HepG2 (cell line): ENCODE data around the gene E2F1. TPM values are rescaled to one million over a fixed set of nuclear protein-coding genes. Genes with fewer than 3 reads are reported as not detected.
"Not testable (repeated sequence)": the region's sequence is repeated elsewhere in the genome, so short reads cannot be mapped to it uniquely, and the experiment has no call there.

Experiments
- ATAC-seq: fragments of 200-7000 bp; cut with Tn5 transposase; 3 replicates; pipeline ENCODE4 v1.9.1; 2020; ENCODE audit warnings: mild to moderate bottlenecking, moderate library complexity
- BruUV-seq: library from RNA; stranded (reverse); fragments of 400-500 nt; replicated peaks from 2 replicates; lab custom pipeline; 2021; lab: Mats Ljungman, UMichigan
- CTCF ChIA-PET: fragments of 300-600 bp; formaldehyde crosslinking; extraction: SDS; loops from one replicate; lab custom pipeline; 2021; ENCODE audit warnings: low total read pairs, inconsistent platforms, low intra/inter-chr PET ratio; lab: Yijun Ruan, JAX
- POLR2A ChIA-PET: fragments of 350-600 bp; sonication (Branson Sonifier 250); formaldehyde crosslinking; loops from one replicate; lab custom pipeline; 2020; ENCODE audit warnings: antibody characterized with exemption, inconsistent platforms; lab: Yijun Ruan, JAX
- DNase-seq: peaks from one replicate; pipeline ENCODE4 v3.0.0-alpha.2; 2015; ENCODE audit warnings: low spot score
- FAIRE-seq: peaks from 3 replicates; lab custom pipeline; 2011; peaks lifted over from hg19 to GRCh38; lab: Jason Lieb, UNC
- H2AFZ ChIP-seq: one replicate; pipeline ENCODE4 v1.6.1; 2011; ENCODE audit warnings: low read length, inconsistent platforms
- H3K27ac ChIP-seq: fragments of 300-600 bp; 3 replicates; pipeline ENCODE4 v1.8.0; 2011; ENCODE audit warnings: mixed run types, mild to moderate bottlenecking, mixed read lengths, low read length, inconsistent platforms; ENCODE audit not compliant: insufficient read depth; ENCODE audit errors: extremely low read length
- H3K27me3 ChIP-seq, 2 experiments: fragments of 200-600 bp in 1 of 2; 2 replicates in 1 of 2; 3 replicates in 1 of 2; pipeline versions ENCODE4 v1.6.0 to v1.8.0; 2011; ENCODE audit warnings: low read length in 2 of 2, mild to moderate bottlenecking in 2 of 2, moderate library complexity in 2 of 2, inconsistent platforms in 1 of 2; ENCODE audit not compliant: insufficient read depth in 2 of 2, control insufficient read depth in 1 of 2
- H3K36me3 ChIP-seq, 2 experiments: fragments of 200-600 bp in 1 of 2; replicated peaks in 1 of 2; 2 replicates in 1 of 2; 3 replicates in 1 of 2; pipeline versions ENCODE4 v1.5.1 to v1.8.0; 2011; ENCODE audit warnings: low read length in 2 of 2, inconsistent platforms in 1 of 2; ENCODE audit not compliant: insufficient read depth in 2 of 2, control insufficient read depth in 1 of 2
- H3K4me1 ChIP-seq: 2 replicates; pipeline ENCODE4 v1.5.1; 2012; ENCODE audit warnings: low read length, inconsistent platforms; ENCODE audit not compliant: insufficient read depth
- H3K4me2 ChIP-seq: 2 replicates; pipeline ENCODE4 v1.6.0; 2011; ENCODE audit warnings: low read depth, low read length, inconsistent platforms
- H3K4me3 ChIP-seq, 3 experiments: fragments of 200-600 bp in 1 of 3; sonication (generic), shearing (Covaris generic) in 1 of 3; replicated peaks in 1 of 3; 2 replicates each; pipeline ENCODE4 v1.5.1; 2011 to 2016; ENCODE audit warnings: low read length in 3 of 3, inconsistent platforms in 2 of 3, low read depth in 2 of 3, mild to moderate bottlenecking in 2 of 3, control low read depth in 1 of 3, mixed read lengths in 1 of 3; ENCODE audit not compliant: insufficient read depth in 1 of 3
- H3K79me2 ChIP-seq: one replicate; pipeline ENCODE4 v1.6.1; 2011; ENCODE audit warnings: low read length, inconsistent platforms; ENCODE audit not compliant: insufficient read depth
- H3K9ac ChIP-seq: 2 replicates; pipeline ENCODE4 v1.6.0; 2011; ENCODE audit warnings: mild to moderate bottlenecking, low read depth, low read length, inconsistent platforms; ENCODE audit not compliant: insufficient read depth
- H3K9me3 ChIP-seq: 2 replicates; pipeline ENCODE4 v1.5.1; 2012; ENCODE audit warnings: mild to moderate bottlenecking, low read length
- H4K20me1 ChIP-seq: 2 replicates; pipeline ENCODE4 v1.6.0; 2011; ENCODE audit warnings: inconsistent platforms, mild to moderate bottlenecking, low read length, moderate library complexity; ENCODE audit not compliant: insufficient read depth
- CHD4 ChIP-seq: fragments of 200-600 bp; sonication (generic); IDR thresholded peaks from 2 replicates; pipeline ENCODE4 v1.7.0; 2017; ENCODE audit warnings: mild to moderate bottlenecking, low read length, borderline replicate concordance
- CREM ChIP-seq, 2 experiments: sonication (generic) in 1 of 2; formaldehyde crosslinking in 1 of 2; IDR thresholded peaks; 2 replicates each; pipeline versions ENCODE4 v1.4.0 to v1.6.1; 2016 to 2020; ENCODE audit warnings: antibody characterized with exemption in 1 of 2, mild to moderate bottlenecking in 1 of 2, missing genetic modification reagents in 1 of 2
- FOXO4 ChIP-seq: sonication (generic); formaldehyde crosslinking; conservative IDR thresholded peaks from 2 replicates; pipeline ENCODE4 v1.8.1; 2023; ENCODE audit warnings: missing genetic modification reagents
- HOXA3 ChIP-seq: sonication (generic); formaldehyde crosslinking; IDR thresholded peaks from 2 replicates; pipeline ENCODE4 v1.5.0; 2020; ENCODE audit warnings: missing genetic modification reagents
- MTA1 ChIP-seq: sonication (generic); formaldehyde crosslinking; IDR thresholded peaks from 2 replicates; pipeline ENCODE4 v1.4.0; 2020; ENCODE audit warnings: missing genetic modification reagents, mild to moderate bottlenecking, borderline replicate concordance
- NFE2L1 ChIP-seq: sonication (generic); formaldehyde crosslinking; IDR thresholded peaks from 2 replicates; pipeline ENCODE4 v1.4.0; 2020; ENCODE audit warnings: missing genetic modification reagents, mild to moderate bottlenecking, borderline replicate concordance
- REXO4 ChIP-seq: sonication (generic); formaldehyde crosslinking; IDR thresholded peaks from 2 replicates; pipeline ENCODE4 v1.8.0; 2022; ENCODE audit warnings: missing genetic modification reagents, mild to moderate bottlenecking, borderline replicate concordance
- SOX6 ChIP-seq, 2 experiments: fragments of 450-650 bp in 1 of 2; sonication (generic) in 1 of 2; formaldehyde crosslinking in 1 of 2; IDR thresholded peaks; 2 replicates each; pipeline versions ENCODE4 v1.4.0 to v1.6.1; 2017 to 2020; ENCODE audit warnings: antibody characterized with exemption in 1 of 2, mild to moderate bottlenecking in 1 of 2, missing genetic modification reagents in 1 of 2
- ZFYVE20 ChIP-seq: sonication (generic); formaldehyde crosslinking; IDR thresholded peaks from 2 replicates; pipeline ENCODE4 v1.8.0; 2023; ENCODE audit warnings: low read depth, mild to moderate bottlenecking, moderate library complexity, missing genetic modification reagents, borderline replicate concordance
- ZNF350 ChIP-seq: sonication (generic); formaldehyde crosslinking; IDR thresholded peaks from 2 replicates; pipeline ENCODE4 v1.4.0; 2020; ENCODE audit warnings: mild to moderate bottlenecking, low read depth, missing genetic modification reagents, borderline replicate concordance
- ZNF891 ChIP-seq: sonication (generic); formaldehyde crosslinking; IDR thresholded peaks from 2 replicates; pipeline ENCODE4 v1.5.0; 2020; ENCODE audit warnings: mild to moderate bottlenecking, missing genetic modification reagents
- WGBS: methylation state at CpG from one replicate; pipeline ENCODE4 v1.1.6; 2017; ENCODE audit warnings: low lambda C conversion rate; 5-methylcytosine and 5-hydroxymethylcytosine counted together
- in situ Hi-C: cut with HindIII; loops from 2 replicates; pipeline ENCODE4 v1.10.0; 2017; ENCODE audit warnings: low pct_unique_long_range_greater_than_20kb; ENCODE audit not compliant: extremely low pct_ligation_motif_present
- intact Hi-C: fragments of 100-400 bp; cut with micrococcal nuclease; formaldehyde crosslinking; loops from one replicate; pipeline ENCODE4 v1.10.0; 2022; ENCODE audit not compliant: unreplicated experiment
- polyA plus RNA-seq, 8 experiments: library from polyadenylated mRNA; depleted of rRNA in 3 of 8; stranded (reverse) in 7 of 8; unstranded in 1 of 8; fragments of >200 nt; fragmentation: Illumina TruSeq in 4 of 8; extraction: Trizol in 4 of 8; gene quantifications; 2 replicates each; pipeline versions ENCODE4 v1.2.1 to v1.2.3, GENCODE V29; 2011 to 2016; ENCODE audit warnings: low read depth in 4 of 8, missing spikeins in 1 of 8, mixed read lengths in 1 of 8; ENCODE audit not compliant: insufficient read depth in 1 of 8
- total RNA-seq, 5 experiments: library from RNA; depleted of rRNA; stranded (reverse); fragments of >200 nt; fragmentation: Illumina TruSeq; extraction: Trizol; gene quantifications; 2 replicates each; pipeline ENCODE4 v1.2.3, GENCODE V29; 2016; ENCODE audit warnings: low read depth in 1 of 5
- TF ChIP-seq, protein P1 (sequence below): sonication (generic); formaldehyde crosslinking; IDR thresholded peaks from 2 replicates; pipeline ENCODE4 v1.4.0; 2020; ENCODE audit warnings: missing genetic modification reagents, mild to moderate bottlenecking, borderline replicate concordance
- TF ChIP-seq, protein P2 (sequence below): sonication (generic); formaldehyde crosslinking; IDR thresholded peaks from 2 replicates; pipeline ENCODE4 v1.9.0; 2022; ENCODE audit warnings: missing genetic modification reagents, mild to moderate bottlenecking, borderline replicate concordance

Gene E2F1
- total and polyA plus RNA-seq, 2 of the 13 experiments (the other 11 are each of a cell fraction or from before 2014, with no cell fraction given): 25.5 to 39.4 TPM

- peak; percentile 81 for TF ChIP-seq CREM (IDR thresholded peaks at IDR 0.05)
- no peak for TF ChIP-seq CREM (CRISPR knock-in tag; IDR thresholded peaks at IDR 0.05)
- TF ChIP-seq ZFYVE20: no peak
These were observed 15.7 kb upstream of the E2F1 start (continued) for GRCh38 chr20:33701629-33702450.

DNA sequence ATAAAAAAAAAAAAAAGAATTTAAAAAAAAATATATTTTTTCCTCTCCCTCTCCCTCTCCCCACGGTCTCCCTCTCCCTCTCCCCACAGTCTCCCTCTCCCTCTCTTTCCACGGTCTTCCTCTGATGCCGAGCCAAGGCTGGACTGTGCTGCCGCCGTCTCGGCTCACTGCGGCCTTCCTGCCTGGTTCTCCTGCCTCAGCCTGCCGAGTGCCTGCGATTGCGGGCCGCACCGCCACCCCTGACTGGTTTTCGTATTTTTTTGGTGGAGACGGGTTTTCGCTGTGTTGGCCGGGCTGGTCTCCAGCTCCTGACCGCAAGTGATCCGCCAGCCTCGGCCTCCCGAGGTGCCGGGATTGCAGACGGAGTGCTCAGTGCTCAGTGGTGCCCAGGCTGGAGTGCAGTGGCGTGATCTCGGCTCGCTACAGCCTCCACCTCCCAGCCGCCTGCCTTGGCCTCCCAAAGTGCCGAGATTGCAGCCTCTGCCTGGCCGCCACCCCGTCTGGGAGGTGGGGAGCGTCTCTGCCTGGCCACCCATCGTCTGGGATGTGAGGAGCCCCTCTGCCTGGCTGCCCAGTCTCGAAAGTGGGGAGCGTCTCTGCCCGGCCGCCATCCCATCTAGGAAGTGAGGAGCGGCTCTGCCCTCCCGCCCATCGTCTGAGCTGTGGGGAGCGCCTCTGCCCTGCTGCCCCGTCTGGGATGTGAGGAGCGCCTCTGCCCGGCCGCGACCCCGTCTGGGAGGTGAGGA, 14.7 kb upstream of the E2F1 start:
- DNase-seq; CTCF ChIA-PET; in situ Hi-C loops; ATAC-seq; H3K9me3 ChIP-seq; POLR2A ChIA-PET; H4K20me1 ChIP-seq; H2AFZ ChIP-seq; H3K36me3 ChIP-seq; H3K4me2 ChIP-seq; H3K9ac ChIP-seq; intact Hi-C loops; BruUV-seq; H3K27me3 ChIP-seq; FAIRE-seq; H3K79me2 ChIP-seq; H3K4me3 ChIP-seq; TF ChIP-seq SOX6 (IDR thresholded peaks at IDR 0.05): not testable (repeated sequence)
- WGBS: 92% methylated on average over 43 of the region's 45 CpGs
- Histone ChIP-seq H3K27ac (peak overlapping the region; percentile 65), H3K4me1 (peaks cover 41% of the 10 kb centered on the region)
- TF ChIP-seq, protein P1, sequence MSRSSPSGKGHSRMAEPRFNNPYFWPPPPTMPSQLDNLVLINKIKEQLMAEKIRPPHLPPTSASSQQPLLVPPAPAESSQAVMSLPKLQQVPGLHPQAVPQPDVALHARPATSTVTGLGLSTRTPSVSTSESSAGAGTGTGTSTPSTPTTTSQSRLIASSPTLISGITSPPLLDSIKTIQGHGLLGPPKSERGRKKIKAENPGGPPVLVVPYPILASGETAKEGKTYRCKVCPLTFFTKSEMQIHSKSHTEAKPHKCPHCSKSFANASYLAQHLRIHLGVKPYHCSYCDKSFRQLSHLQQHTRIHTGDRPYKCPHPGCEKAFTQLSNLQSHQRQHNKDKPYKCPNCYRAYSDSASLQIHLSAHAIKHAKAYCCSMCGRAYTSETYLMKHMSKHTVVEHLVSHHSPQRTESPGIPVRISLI (CRISPR knock-in tag): peak; percentile 65; the same call in 1 of the 2 replicates
- peak; percentile 79; the same call in 1 of the 2 replicates for TF ChIP-seq MTA1 (CRISPR knock-in tag)
- TF ChIP-seq, protein P2, sequence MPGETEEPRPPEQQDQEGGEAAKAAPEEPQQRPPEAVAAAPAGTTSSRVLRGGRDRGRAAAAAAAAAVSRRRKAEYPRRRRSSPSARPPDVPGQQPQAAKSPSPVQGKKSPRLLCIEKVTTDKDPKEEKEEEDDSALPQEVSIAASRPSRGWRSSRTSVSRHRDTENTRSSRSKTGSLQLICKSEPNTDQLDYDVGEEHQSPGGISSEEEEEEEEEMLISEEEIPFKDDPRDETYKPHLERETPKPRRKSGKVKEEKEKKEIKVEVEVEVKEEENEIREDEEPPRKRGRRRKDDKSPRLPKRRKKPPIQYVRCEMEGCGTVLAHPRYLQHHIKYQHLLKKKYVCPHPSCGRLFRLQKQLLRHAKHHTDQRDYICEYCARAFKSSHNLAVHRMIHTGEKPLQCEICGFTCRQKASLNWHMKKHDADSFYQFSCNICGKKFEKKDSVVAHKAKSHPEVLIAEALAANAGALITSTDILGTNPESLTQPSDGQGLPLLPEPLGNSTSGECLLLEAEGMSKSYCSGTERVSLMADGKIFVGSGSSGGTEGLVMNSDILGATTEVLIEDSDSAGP (CRISPR knock-in tag): 0 out of 2 replicates have a peak, but pooled peaks have one; percentile 25
- 0 out of 2 replicates have a peak, but pooled peaks have one; percentile 64 for TF ChIP-seq FOXO4 (CRISPR knock-in tag)
- peak; percentile 58; the same call in 1 of the 2 replicates for TF ChIP-seq ZNF891 (CRISPR knock-in tag)
- peak; percentile 52; the same call in 1 of the 2 replicates for TF ChIP-seq HOXA3 (CRISPR knock-in tag)
- 0 out of 2 replicates have a peak, but pooled peaks have one; percentile 17 for TF ChIP-seq REXO4
- 0 out of 2 replicates have a peak, but pooled peaks have one; percentile 11 for TF ChIP-seq CHD4
- peak; percentile 73 for TF ChIP-seq SOX6 (CRISPR knock-in tag; IDR thresholded peaks at IDR 0.05)
- TF ChIP-seq ZNF350 (CRISPR knock-in tag): 0 out of 2 replicates have a peak, but pooled peaks have one; percentile 30
- peak; percentile 43; the same call in 1 of the 2 replicates for TF ChIP-seq NFE2L1 (CRISPR knock-in tag)
